ENCODE data around the gene TMEM37. TPM values are rescaled to one million over a fixed set of nuclear protein-coding genes. Genes with fewer than 3 reads are reported as not detected.

The TMEM37 gene
- total RNA-seq, 4 donors from 2014 or later = 1.6 to 10.0 (median 7.7) TPM

DNA sequence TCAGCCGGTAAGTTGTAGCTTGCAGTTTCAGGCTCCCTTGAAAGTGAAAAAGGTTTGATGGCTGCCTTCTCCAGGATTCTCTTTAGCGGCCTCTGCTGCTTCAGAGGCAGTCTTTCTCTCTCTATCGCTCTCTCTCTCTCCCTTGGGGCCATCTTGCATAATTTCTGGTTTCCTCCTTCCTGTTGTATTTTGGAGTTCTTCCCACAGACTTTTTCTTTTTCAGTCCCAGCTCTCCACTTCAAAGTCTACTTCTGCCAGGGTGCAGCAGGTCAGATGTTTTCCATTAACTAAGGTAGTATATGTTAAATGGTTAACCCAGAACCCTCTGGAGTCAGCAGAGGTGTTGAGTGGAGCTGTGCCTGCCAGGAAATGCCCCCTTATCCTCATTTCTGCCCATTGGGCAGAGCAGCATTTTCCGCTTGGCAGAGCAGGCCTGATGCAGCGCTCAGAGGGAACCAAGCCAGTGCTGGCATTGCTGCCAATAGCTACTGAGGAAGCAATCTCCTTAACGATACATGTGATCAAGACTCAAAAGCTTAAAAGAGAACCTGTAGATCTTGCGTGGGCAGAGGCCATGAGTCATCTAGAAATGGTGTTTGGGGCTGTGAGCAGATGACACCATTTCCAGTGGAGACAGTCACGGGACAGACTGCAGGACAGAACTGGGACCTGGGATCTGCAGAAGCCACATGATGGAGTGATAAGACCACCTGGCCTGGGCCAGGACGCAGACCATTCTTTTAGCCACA lies 44.1 kb upstream of the TMEM37 start:
- no peaks in the 10 kb centered on the region for H3K27me3 ChIP-seq
- no peak overlapping the region for H3K4me3 ChIP-seq
- no peaks in the 10 kb centered on the region for H3K36me3 ChIP-seq
- WGBS = 14% methylated on average over 9 of the region's 9 CpGs
- DNase-seq (ENCODE audit: low spot score in 2 of 2) = peak; percentile 84 to 91
- peaks cover 49% of the 10 kb centered on the region for H3K4me1 ChIP-seq
- no peaks in the 10 kb centered on the region for H3K9me3 ChIP-seq
- TF ChIP-seq POLR2A (IDR thresholded peaks at IDR 0.05) = no peak
- TF ChIP-seq, protein P1, sequence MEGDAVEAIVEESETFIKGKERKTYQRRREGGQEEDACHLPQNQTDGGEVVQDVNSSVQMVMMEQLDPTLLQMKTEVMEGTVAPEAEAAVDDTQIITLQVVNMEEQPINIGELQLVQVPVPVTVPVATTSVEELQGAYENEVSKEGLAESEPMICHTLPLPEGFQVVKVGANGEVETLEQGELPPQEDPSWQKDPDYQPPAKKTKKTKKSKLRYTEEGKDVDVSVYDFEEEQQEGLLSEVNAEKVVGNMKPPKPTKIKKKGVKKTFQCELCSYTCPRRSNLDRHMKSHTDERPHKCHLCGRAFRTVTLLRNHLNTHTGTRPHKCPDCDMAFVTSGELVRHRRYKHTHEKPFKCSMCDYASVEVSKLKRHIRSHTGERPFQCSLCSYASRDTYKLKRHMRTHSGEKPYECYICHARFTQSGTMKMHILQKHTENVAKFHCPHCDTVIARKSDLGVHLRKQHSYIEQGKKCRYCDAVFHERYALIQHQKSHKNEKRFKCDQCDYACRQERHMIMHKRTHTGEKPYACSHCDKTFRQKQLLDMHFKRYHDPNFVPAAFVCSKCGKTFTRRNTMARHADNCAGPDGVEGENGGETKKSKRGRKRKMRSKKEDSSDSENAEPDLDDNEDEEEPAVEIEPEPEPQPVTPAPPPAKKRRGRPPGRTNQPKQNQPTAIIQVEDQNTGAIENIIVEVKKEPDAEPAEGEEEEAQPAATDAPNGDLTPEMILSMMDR (IDR thresholded peaks at IDR 0.05) = peak; percentile 7 to 24
- TF ChIP-seq POLR2AphosphoS5 (IDR thresholded peaks at IDR 0.05) = peak in 2 of 3 donors; percentile 26 to 27
- H3K27ac ChIP-seq = peak overlapping the region; percentile 81

- Histone ChIP-seq H3K36me3 (no peaks in the 10 kb centered on the region), H3K4me3 (no peak overlapping the region), H3K4me1 (peaks cover 37% of the 10 kb centered on the region), H3K9me3 (no peaks in the 10 kb centered on the region), H3K27me3 (no peaks in the 10 kb centered on the region), H3K27ac (peak overlapping the region; percentile 81)
- peak in 1 of 2 donors; percentile 81 for DNase-seq (ENCODE audit: low spot score in 2 of 2)
- no peak for TF ChIP-seq EP300 (IDR thresholded peaks at IDR 0.05)
- TF ChIP-seq, protein P1 (IDR thresholded peaks at IDR 0.05) = no peak
- TF ChIP-seq POLR2AphosphoS5 (IDR thresholded peaks at IDR 0.05) = no peak
- TF ChIP-seq POLR2A (IDR thresholded peaks at IDR 0.05) = no peak
- 8% methylated on average over 5 of the region's 5 CpGs for WGBS
Observed at GRCh38 chr2:119389615-119390306, 41.9 kb upstream of the TMEM37 start.

- Histone ChIP-seq H3K9me3 (no peaks in the 10 kb centered on the region), H3K36me3 (no peaks in the 10 kb centered on the region), H3K4me3 (no peak overlapping the region), H3K27ac (no peak overlapping the region), H3K4me1 (peaks cover 15% of the 10 kb centered on the region), H3K27me3 (no peaks in the 10 kb centered on the region)
- WGBS = 89% methylated on average over 3 of the region's 3 CpGs
- no peak for DNase-seq (ENCODE audit: low spot score in 2 of 2)
- TF ChIP-seq POLR2AphosphoS5 (IDR thresholded peaks at IDR 0.05) (no peak), EP300 (IDR thresholded peaks at IDR 0.05) (no peak), POLR2A (IDR thresholded peaks at IDR 0.05) (no peak)
- TF ChIP-seq, protein P1 (IDR thresholded peaks at IDR 0.05) = no peak
Observed at GRCh38 chr2:119393971-119394748, 37.5 kb upstream of the TMEM37 start.

DNA sequence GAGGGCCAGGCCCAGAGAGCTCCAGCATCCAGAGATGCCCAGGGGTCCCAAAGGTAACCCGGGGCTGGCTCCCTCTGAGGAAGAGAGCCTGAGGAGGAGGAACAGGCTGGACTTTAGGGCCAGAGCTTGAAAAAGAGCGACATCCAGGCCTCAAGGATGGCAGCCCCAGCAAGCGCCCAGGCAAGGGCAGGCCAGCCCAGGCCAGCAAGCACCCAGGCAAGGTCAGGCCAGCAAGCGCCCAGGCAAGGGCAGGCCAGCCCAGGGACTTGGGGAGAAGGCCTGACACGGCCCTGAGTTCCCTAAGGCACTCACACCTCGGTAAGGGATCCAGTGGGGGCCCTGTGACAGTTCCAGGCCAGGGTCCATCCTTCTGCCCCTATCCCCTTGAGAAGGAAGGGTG lies 34.5 kb upstream of the TMEM37 start:
- Histone ChIP-seq H3K27me3 (no peaks in the 10 kb centered on the region), H3K4me3 (no peak overlapping the region), H3K36me3 (no peaks in the 10 kb centered on the region), H3K27ac (no peak overlapping the region), H3K9me3 (no peaks in the 10 kb centered on the region), H3K4me1 (peaks cover 2% of the 10 kb centered on the region)
- WGBS = 82% methylated on average over 5 of the region's 6 CpGs
- no peak for TF ChIP-seq POLR2AphosphoS5 (IDR thresholded peaks at IDR 0.05)
- DNase-seq (ENCODE audit: low spot score in 2 of 2) = no peak

- WGBS = 88% methylated on average over 5 of the region's 5 CpGs
Observed at GRCh38 chr2:119402106-119402505, 29.5 kb upstream of the TMEM37 start.

More at GRCh38 chr2:119402106-119402505, 29.5 kb upstream of the TMEM37 start:
- Histone ChIP-seq H3K36me3 (no peaks in the 10 kb centered on the region), H3K9me3 (no peaks in the 10 kb centered on the region), H3K27ac (no peak overlapping the region), H3K4me3 (no peak overlapping the region), H3K27me3 (no peaks in the 10 kb centered on the region), H3K4me1 (peaks cover 10% of the 10 kb centered on the region)
- no peak for TF ChIP-seq POLR2AphosphoS5 (IDR thresholded peaks at IDR 0.05)
- TF ChIP-seq, protein P1 (IDR thresholded peaks at IDR 0.05) = no peak
- TF ChIP-seq POLR2A (IDR thresholded peaks at IDR 0.05) = no peak
- TF ChIP-seq EP300 (IDR thresholded peaks at IDR 0.05) = no peak
- no peak for DNase-seq (ENCODE audit: low spot score in 2 of 2)
